B cell (primary cell): ENCODE measurements around the gene BEAN1. TPM values are rescaled to one million over a fixed set of nuclear protein-coding genes. Genes with fewer than 3 reads are reported as not detected.

Experiments
- ATAC-seq: fragments of 200-7000 bp; cut with Tn5 transposase; one replicate; pipeline ENCODE4 v1.10.0; 2021; ENCODE audit warnings: low read depth, mild to moderate bottlenecking, moderate number of reproducible peaks, moderate library complexity
- CTCF ChIA-PET: fragments of 350-600 bp; sonication (Branson Sonifier 250); formaldehyde crosslinking; loops from one replicate; lab custom pipeline; 2021; ENCODE audit warnings: antibody characterized with exemption, inconsistent platforms; lab: Charles Lee
- POLR2A ChIA-PET: fragments of 350-600 bp; sonication (Branson Sonifier 250); formaldehyde crosslinking; loops from one replicate; lab custom pipeline; 2021; ENCODE audit warnings: antibody characterized with exemption; lab: Charles Lee
- DNase-seq: peaks from one replicate; pipeline ENCODE4 v3.0.0; 2013
- H2AFZ ChIP-seq: 2 replicates; pipeline ENCODE4 v1.6.1; 2012; ENCODE audit warnings: mild to moderate bottlenecking, low read depth, low read length; ENCODE audit not compliant: insufficient read depth, poor library complexity, severe bottlenecking
- H3K27ac ChIP-seq, 2 donors: 1 replicate in 1 of 2; 2 replicates in 1 of 2; pipeline ENCODE4 v1.5.1; 2012 to 2013; ENCODE audit warnings: low read length in 2 of 2, mild to moderate bottlenecking in 2 of 2, moderate library complexity in 1 of 2
- H3K27me3 ChIP-seq, 4 experiments: fragments of 200-600 bp in 1 of 4; sonication (generic) in 1 of 4; replicated peaks in 1 of 4; 1 replicate in 2 of 4; 2 replicates in 2 of 4; pipeline versions ENCODE4 v1.6.1 to v1.7.0; 2013 to 2016; ENCODE audit warnings: low read length in 3 of 4, mild to moderate bottlenecking in 2 of 4, mixed read lengths in 1 of 4, moderate library complexity in 1 of 4; ENCODE audit not compliant: insufficient read depth in 4 of 4, control insufficient read depth in 3 of 4; ENCODE audit errors: control extremely low read depth in 1 of 4
- H3K36me3 ChIP-seq, 2 experiments: replicated peaks in 1 of 2; 1 replicate in 1 of 2; 2 replicates in 1 of 2; pipeline versions ENCODE4 v1.6.1 to v1.7.1; 2013; ENCODE audit warnings: low read length in 1 of 2; ENCODE audit not compliant: insufficient read depth in 2 of 2, control insufficient read depth in 1 of 2; ENCODE audit errors: control extremely low read depth in 1 of 2, extremely low read depth in 1 of 2
- H3K4me1 ChIP-seq, 2 donors: fragments of 200-600 bp in 1 of 2; sonication (generic) in 1 of 2; 1 replicate in 1 of 2; 2 replicates in 1 of 2; pipeline versions ENCODE4 v1.5.1 to v1.6.1; 2013 to 2017; ENCODE audit warnings: low read length in 2 of 2; ENCODE audit not compliant: control insufficient read depth in 2 of 2, insufficient read depth in 2 of 2
- H3K4me2 ChIP-seq: replicated peaks from 2 replicates; pipeline ENCODE3; 2012; ENCODE audit warnings: mild to moderate bottlenecking, low read depth, low read length; ENCODE audit not compliant: poor library complexity, severe bottlenecking
- H3K4me3 ChIP-seq, 5 experiments: fragments of 200-600 bp in 1 of 5; sonication (generic) in 1 of 5; 1 replicate in 3 of 5; 2 replicates in 2 of 5; pipeline versions ENCODE4 v1.5.1 to v1.7.0; 2011 to 2016; ENCODE audit warnings: low read length in 4 of 5, mild to moderate bottlenecking in 4 of 5, low read depth in 2 of 5, control low read depth in 1 of 5, moderate library complexity in 1 of 5; ENCODE audit not compliant: insufficient read depth in 1 of 5; ENCODE audit errors: control extremely low read depth in 1 of 5, extremely low read depth in 1 of 5
- H3K79me2 ChIP-seq: fragments of 200-600 bp; sonication (generic); one replicate; pipeline ENCODE4 v1.6.0; 2016; ENCODE audit warnings: low read length; ENCODE audit not compliant: control insufficient read depth, insufficient read depth
- H3K9ac ChIP-seq: fragments of 200-600 bp; sonication (generic); 2 replicates; pipeline ENCODE4 v1.6.1; 2017; ENCODE audit warnings: mild to moderate bottlenecking, low read length, moderate library complexity
- H3K9me3 ChIP-seq, 3 donors: one replicate each; pipeline versions ENCODE4 v1.6.1 to v1.7.1; 2013; ENCODE audit warnings: low read length in 2 of 3; ENCODE audit not compliant: control insufficient read depth in 2 of 3, insufficient read depth in 1 of 3; ENCODE audit errors: control extremely low read depth in 1 of 3
- H4K20me1 ChIP-seq: 2 replicates; pipeline ENCODE4 v1.6.0; 2012; ENCODE audit warnings: mild to moderate bottlenecking, low read length; ENCODE audit not compliant: insufficient read depth, control insufficient read depth, poor library complexity, severe bottlenecking
- H3K27ac Mint-ChIP-seq: one replicate; pipeline ENCODE4 v1.8.0; 2021; ENCODE audit warnings: mixed read lengths
- H3K27me3 Mint-ChIP-seq: one replicate; pipeline ENCODE4 v1.8.0; 2021; ENCODE audit warnings: mixed read lengths
- H3K4me1 Mint-ChIP-seq: one replicate; pipeline ENCODE4 v1.8.0; 2021; ENCODE audit warnings: mixed read lengths
- H3K4me3 Mint-ChIP-seq: one replicate; pipeline ENCODE4 v1.8.0; 2021; ENCODE audit warnings: mixed read lengths
- H3K9me3 Mint-ChIP-seq: one replicate; pipeline ENCODE4 v1.8.0; 2022; ENCODE audit warnings: mixed read lengths; ENCODE audit not compliant: insufficient read depth
- EZH2 ChIP-seq: IDR thresholded peaks from 2 replicates; pipeline ENCODE4 v1.6.1; 2012; ENCODE audit warnings: borderline replicate concordance, low read depth, mild to moderate bottlenecking, moderate library complexity, low read length; ENCODE audit not compliant: insufficient read depth, poor library complexity, severe bottlenecking
- WGBS: methylation state at CpG from one replicate; pipeline ENCODE4 v1.1.5; 2013; ENCODE audit warnings: missing lambda C conversion rate; ENCODE audit not compliant: insufficient coverage; 5-methylcytosine and 5-hydroxymethylcytosine counted together
- intact Hi-C: fragments of 100-400 bp; cut with micrococcal nuclease; formaldehyde crosslinking; loops from one replicate; pipeline ENCODE4 v1.10.0; 2022
- polyA plus RNA-seq: library from polyadenylated mRNA; depleted of rRNA; stranded (reverse); fragments of >200 nt; gene quantifications from 2 replicates; pipeline ENCODE4 v1.2.3, GENCODE V29; 2012
- total RNA-seq, 2 donors: library from RNA; stranded (reverse); fragments of 120-200 nt in 1 of 2; gene quantifications; 1 replicate in 1 of 2; 2 replicates in 1 of 2; pipeline versions ENCODE4 v1.2.3 to v1.2.4, GENCODE V29; 2013 to 2022
- TF ChIP-seq, protein P1 (sequence below): fragments of 200-600 bp; IDR thresholded peaks from one replicate; pipeline ENCODE4 v1.8.0; 2022; ENCODE audit warnings: antibody characterized with exemption, mild to moderate bottlenecking

The BEAN1 gene
- total and polyA plus RNA-seq, 2 donors (not counting 1 experiment from before 2014, with no cell fraction given): not detected

DNA sequence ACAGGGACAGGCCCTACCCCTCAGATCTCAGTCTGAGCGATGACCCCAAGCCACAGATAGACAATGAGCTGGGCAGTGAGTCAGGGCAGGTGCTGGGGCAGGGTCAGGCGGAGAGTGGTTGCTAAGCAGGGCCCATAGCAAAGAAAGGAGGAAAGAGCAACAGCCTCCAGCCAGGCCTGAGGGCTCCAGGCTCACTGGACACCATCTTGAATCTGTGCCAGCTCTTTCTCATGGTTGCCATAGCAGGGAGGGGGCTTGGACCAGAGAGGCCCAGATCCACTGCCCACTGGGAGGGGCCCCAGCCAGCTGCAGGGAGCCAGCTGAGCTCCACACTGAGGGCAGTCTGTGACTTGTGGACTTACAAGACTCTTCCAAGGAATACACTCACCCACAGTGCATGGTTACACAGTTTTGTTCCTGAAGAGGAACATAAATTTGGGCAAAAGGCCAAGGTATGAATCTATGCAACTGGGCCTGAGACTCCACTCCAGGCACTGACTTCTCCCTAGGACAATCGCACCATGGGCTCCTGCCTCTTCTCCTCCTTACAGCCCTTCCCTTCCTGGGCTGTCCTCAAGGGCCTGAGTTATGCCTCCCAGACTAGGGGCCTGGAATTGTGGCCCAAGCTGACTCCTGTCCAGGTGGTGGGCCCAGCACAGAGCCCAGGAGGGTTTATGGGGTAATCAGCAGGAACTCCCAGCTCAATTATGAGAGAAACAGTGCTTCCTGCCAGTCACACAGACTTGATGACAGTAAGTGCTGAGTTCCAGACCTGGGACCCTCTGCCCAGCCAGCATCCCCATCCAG lies 59.9 kb downstream of the BEAN1 start:
- WGBS: 92% methylated on average over 3 of the region's 3 CpGs
- no peak overlapping the region for H3K4me3 Mint-ChIP-seq
- Histone ChIP-seq H2AFZ (no peak overlapping the region), H3K27ac (no peak overlapping the region), H3K4me2 (no peak overlapping the region), H3K4me1 (peaks cover 11 to 17% of the 10 kb centered on the region in 2 donors), H3K27me3 (peaks cover 0 to 12% (median under 1%) of the 10 kb centered on the region in 4 experiments), H3K36me3 (no peaks in the 10 kb centered on the region), H3K9me3 (peaks cover 0 to 3% (median 0%) of the 10 kb centered on the region in 3 donors), H3K9ac (no peak overlapping the region), H3K79me2 (no peaks in the 10 kb centered on the region), H4K20me1 (no peaks in the 10 kb centered on the region), H3K4me3 (no peak overlapping the region)
- ChIA-PET CTCF (interaction anchor here (0.8 to 1.7 kb wide), 3 partner anchors 11 to 64 kb away, joined by 3 to 4 read pairs (median 4); no protein-coding TSS in a partner anchor), POLR2A (interaction anchor here (0.5 to 1.1 kb wide), 2 partner anchors 9 to 21 kb away, joined by 3 read pairs; no protein-coding TSS in a partner anchor)
- intact Hi-C loops: no loop called here
- ATAC-seq (no peak), DNase-seq (no peak)
- TF ChIP-seq, protein P1, sequence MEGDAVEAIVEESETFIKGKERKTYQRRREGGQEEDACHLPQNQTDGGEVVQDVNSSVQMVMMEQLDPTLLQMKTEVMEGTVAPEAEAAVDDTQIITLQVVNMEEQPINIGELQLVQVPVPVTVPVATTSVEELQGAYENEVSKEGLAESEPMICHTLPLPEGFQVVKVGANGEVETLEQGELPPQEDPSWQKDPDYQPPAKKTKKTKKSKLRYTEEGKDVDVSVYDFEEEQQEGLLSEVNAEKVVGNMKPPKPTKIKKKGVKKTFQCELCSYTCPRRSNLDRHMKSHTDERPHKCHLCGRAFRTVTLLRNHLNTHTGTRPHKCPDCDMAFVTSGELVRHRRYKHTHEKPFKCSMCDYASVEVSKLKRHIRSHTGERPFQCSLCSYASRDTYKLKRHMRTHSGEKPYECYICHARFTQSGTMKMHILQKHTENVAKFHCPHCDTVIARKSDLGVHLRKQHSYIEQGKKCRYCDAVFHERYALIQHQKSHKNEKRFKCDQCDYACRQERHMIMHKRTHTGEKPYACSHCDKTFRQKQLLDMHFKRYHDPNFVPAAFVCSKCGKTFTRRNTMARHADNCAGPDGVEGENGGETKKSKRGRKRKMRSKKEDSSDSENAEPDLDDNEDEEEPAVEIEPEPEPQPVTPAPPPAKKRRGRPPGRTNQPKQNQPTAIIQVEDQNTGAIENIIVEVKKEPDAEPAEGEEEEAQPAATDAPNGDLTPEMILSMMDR: no peak
- TF ChIP-seq EZH2: no peak
- H3K9me3 Mint-ChIP-seq: no peaks in the 10 kb centered on the region
- H3K4me1 Mint-ChIP-seq: peaks cover 19% of the 10 kb centered on the region
- H3K27ac Mint-ChIP-seq: no peak overlapping the region
- H3K27me3 Mint-ChIP-seq: peaks cover 3% of the 10 kb centered on the region
